Posterior cingulate gyrus (tissue), 11 donors: ENCODE measurements around the gene TMEM209.

Source experiments
- DNase-seq, 10 donors: peaks; one replicate each; pipeline versions ENCODE4 v3.0.0 to v3.0.0-alpha.2; 2020 to 2021; ENCODE audit warnings: mixed read lengths in 3 of 10
- intact Hi-C: fragments of 100-400 bp; cut with DNase I; formaldehyde crosslinking; loops from one replicate; pipeline ENCODE4 v1.15.1; 2023

Gene TMEM209

GRCh38 chr7:130178251-130178650 lies 27.0 kb downstream of the TMEM209 start:
- no peak for DNase-seq
- intact Hi-C loops: no loop called here

- intact Hi-C loops: no loop called here
- DNase-seq: no peak
Observed at GRCh38 chr7:130174237-130174959, 30.8 kb downstream of the TMEM209 start.

- intact Hi-C loops: no loop called here
Observed at GRCh38 chr7:130162196-130162595, 43.0 kb downstream of the TMEM209 start.

GRCh38 chr7:130160455-130160854 lies 44.8 kb downstream of the TMEM209 start:
- intact Hi-C loops: no loop called here

More at GRCh38 chr7:130162196-130162595, 43.0 kb downstream of the TMEM209 start:
- DNase-seq: no peak

GRCh38 chr7:130160023-130160422 lies 45.2 kb downstream of the TMEM209 start:
- intact Hi-C loops: no loop called here
- no peak for DNase-seq

More at GRCh38 chr7:130160455-130160854, 44.8 kb downstream of the TMEM209 start:
- DNase-seq: no peak

- intact Hi-C loops: no loop called here
Observed at GRCh38 chr7:130157700-130158099, 47.5 kb downstream of the TMEM209 start.

GRCh38 chr7:130156140-130156539 lies 49.1 kb downstream of the TMEM209 start:
- intact Hi-C loops: no loop called here
- DNase-seq: no peak

More at GRCh38 chr7:130157700-130158099, 47.5 kb downstream of the TMEM209 start:
- DNase-seq: no peak

- intact Hi-C loops: no loop called here
- peak in 6 of 10 donors; percentile 25 to 91 (median 63) for DNase-seq
Observed at GRCh38 chr7:130154501-130155317, 50.5 kb downstream of the TMEM209 start.

GRCh38 chr7:130154131-130154500 lies 51.1 kb downstream of the TMEM209 start:
- intact Hi-C loops: no loop called here
- DNase-seq: no peak

- no peak for DNase-seq
- intact Hi-C loops: no loop called here
Observed at GRCh38 chr7:130153211-130153908, 51.8 kb downstream of the TMEM209 start.

GRCh38 chr7:130152493-130153210 lies 52.6 kb downstream of the TMEM209 start:
- no peak for DNase-seq
- intact Hi-C loops: no loop called here

GRCh38 chr7:130151591-130152492 lies 53.4 kb downstream of the TMEM209 start:
- DNase-seq: no peak
- intact Hi-C loops: no loop called here

GRCh38 chr7:130150587-130150986 lies 54.6 kb downstream of the TMEM209 start:
- intact Hi-C loops: no loop called here
- no peak for DNase-seq

- intact Hi-C loops: no loop called here
- DNase-seq: no peak
Observed at GRCh38 chr7:130149281-130150139, 55.7 kb downstream of the TMEM209 start.

- DNase-seq: no peak
- intact Hi-C loops: no loop called here
Observed at GRCh38 chr7:130148561-130148960, 56.6 kb downstream of the TMEM209 start.

- intact Hi-C loops: no loop called here
- no peak for DNase-seq
Observed at GRCh38 chr7:130147710-130148325, 57.4 kb downstream of the TMEM209 start.

- DNase-seq: no peak
- intact Hi-C loops: no loop called here
Observed at GRCh38 chr7:130146693-130147405, 58.4 kb downstream of the TMEM209 start.
